ENCODE measurements around the gene SNAP29. TPM values are rescaled to one million over a fixed set of nuclear protein-coding genes. Genes with fewer than 3 reads are reported as not detected.
A peak's percentile ranks its signal among the peaks of the same experiment; 100 is the strongest.

Gene SNAP29
- total and polyA plus RNA-seq, 9 of the 15 experiments (the other 6 are each of a cell fraction or from before 2014, with no cell fraction given): 19.5 to 250 (median 75.9) TPM

GRCh38 chr22:20889904-20890540 lies 31.2 kb downstream of the SNAP29 start (continued):
- TF ChIP-seq ZNF511 (CRISPR knock-in tag; IDR thresholded peaks at IDR 0.05): 0 out of 2 replicates have a peak, but pooled peaks have one; percentile 14
- TF ChIP-seq FOXA3 (CRISPR knock-in tag; conservative IDR thresholded peaks at IDR 0.05 in 1 of 2, IDR thresholded peaks at IDR 0.05 in 1 of 2): 0 out of 4 replicates have a peak, but pooled peaks of 1 of the 2 experiments have one; percentile 15
- TF ChIP-seq, protein P1, sequence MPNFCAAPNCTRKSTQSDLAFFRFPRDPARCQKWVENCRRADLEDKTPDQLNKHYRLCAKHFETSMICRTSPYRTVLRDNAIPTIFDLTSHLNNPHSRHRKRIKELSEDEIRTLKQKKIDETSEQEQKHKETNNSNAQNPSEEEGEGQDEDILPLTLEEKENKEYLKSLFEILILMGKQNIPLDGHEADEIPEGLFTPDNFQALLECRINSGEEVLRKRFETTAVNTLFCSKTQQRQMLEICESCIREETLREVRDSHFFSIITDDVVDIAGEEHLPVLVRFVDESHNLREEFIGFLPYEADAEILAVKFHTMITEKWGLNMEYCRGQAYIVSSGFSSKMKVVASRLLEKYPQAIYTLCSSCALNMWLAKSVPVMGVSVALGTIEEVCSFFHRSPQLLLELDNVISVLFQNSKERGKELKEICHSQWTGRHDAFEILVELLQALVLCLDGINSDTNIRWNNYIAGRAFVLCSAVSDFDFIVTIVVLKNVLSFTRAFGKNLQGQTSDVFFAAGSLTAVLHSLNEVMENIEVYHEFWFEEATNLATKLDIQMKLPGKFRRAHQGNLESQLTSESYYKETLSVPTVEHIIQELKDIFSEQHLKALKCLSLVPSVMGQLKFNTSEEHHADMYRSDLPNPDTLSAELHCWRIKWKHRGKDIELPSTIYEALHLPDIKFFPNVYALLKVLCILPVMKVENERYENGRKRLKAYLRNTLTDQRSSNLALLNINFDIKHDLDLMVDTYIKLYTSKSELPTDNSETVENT (CRISPR knock-in tag; IDR thresholded peaks at IDR 0.05): 0 out of 2 replicates have a peak, but pooled peaks have one; percentile 19
- TF ChIP-seq HNRNPUL1 (IDR thresholded peaks at IDR 0.05; ENCODE audit: low read length): 0 out of 2 replicates have a peak, but pooled peaks have one; percentile 42
- TF ChIP-seq ZNF12 (CRISPR knock-in tag; IDR thresholded peaks at IDR 0.05): peak; percentile 37; the same call in 1 of the 2 replicates
- TF ChIP-seq, protein P2, sequence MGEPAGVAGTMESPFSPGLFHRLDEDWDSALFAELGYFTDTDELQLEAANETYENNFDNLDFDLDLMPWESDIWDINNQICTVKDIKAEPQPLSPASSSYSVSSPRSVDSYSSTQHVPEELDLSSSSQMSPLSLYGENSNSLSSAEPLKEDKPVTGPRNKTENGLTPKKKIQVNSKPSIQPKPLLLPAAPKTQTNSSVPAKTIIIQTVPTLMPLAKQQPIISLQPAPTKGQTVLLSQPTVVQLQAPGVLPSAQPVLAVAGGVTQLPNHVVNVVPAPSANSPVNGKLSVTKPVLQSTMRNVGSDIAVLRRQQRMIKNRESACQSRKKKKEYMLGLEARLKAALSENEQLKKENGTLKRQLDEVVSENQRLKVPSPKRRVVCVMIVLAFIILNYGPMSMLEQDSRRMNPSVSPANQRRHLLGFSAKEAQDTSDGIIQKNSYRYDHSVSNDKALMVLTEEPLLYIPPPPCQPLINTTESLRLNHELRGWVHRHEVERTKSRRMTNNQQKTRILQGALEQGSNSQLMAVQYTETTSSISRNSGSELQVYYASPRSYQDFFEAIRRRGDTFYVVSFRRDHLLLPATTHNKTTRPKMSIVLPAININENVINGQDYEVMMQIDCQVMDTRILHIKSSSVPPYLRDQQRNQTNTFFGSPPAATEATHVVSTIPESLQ (CRISPR knock-in tag; IDR thresholded peaks at IDR 0.05): 0 out of 2 replicates have a peak, but pooled peaks have one; percentile 36
- TF ChIP-seq, protein P3, sequence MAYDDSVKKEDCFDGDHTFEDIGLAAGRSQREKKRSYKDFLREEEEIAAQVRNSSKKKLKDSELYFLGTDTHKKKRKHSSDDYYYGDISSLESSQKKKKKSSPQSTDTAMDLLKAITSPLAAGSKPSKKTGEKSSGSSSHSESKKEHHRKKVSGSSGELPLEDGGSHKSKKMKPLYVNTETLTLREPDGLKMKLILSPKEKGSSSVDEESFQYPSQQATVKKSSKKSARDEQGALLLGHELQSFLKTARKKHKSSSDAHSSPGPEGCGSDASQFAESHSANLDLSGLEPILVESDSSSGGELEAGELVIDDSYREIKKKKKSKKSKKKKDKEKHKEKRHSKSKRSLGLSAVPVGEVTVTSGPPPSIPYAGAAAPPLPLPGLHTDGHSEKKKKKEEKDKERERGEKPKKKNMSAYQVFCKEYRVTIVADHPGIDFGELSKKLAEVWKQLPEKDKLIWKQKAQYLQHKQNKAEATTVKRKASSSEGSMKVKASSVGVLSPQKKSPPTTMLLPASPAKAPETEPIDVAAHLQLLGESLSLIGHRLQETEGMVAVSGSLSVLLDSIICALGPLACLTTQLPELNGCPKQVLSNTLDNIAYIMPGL (CRISPR knock-in tag; IDR thresholded peaks at IDR 0.05): 0 out of 2 replicates have a peak, but pooled peaks have one; percentile 32
- TF ChIP-seq ZNF384 (IDR thresholded peaks at IDR 0.05; ENCODE audit: low read depth, low read length): peak; percentile 50
- 0 out of 2 replicates have a peak, but pooled peaks have one; percentile 65 for TF ChIP-seq CCAR2 (IDR thresholded peaks at IDR 0.05; ENCODE audit: low read depth, low read length)
- TF ChIP-seq RHOXF2B (CRISPR knock-in tag; conservative IDR thresholded peaks at IDR 0.05): 0 out of 2 replicates have a peak, but pooled peaks have one; percentile 64
- TF ChIP-seq IFI16 (CRISPR knock-in tag; IDR thresholded peaks at IDR 0.05): 0 out of 2 replicates have a peak, but pooled peaks have one; percentile 7
- no peak for TF ChIP-seq SAFB2 (IDR thresholded peaks at IDR 0.05; ENCODE audit: borderline replicate concordance, low read depth, low read length, severe bottlenecking)
- TF ChIP-seq GABPA (tag; conservative IDR thresholded peaks at IDR 0.05; ENCODE audit: low read depth): no peak
